Stimulated activated naive CD4-positive, alpha-beta T cell treated with Interleukin-2 at 50 U/mL for 16 hours (primary cell): ENCODE measurements around the gene RAB9B.

Experiments
- DNase-seq: peaks from one replicate; lab custom pipeline; 2025; lab: John Stamatoyannopoulos, UW

RAB9B gene

DNA sequence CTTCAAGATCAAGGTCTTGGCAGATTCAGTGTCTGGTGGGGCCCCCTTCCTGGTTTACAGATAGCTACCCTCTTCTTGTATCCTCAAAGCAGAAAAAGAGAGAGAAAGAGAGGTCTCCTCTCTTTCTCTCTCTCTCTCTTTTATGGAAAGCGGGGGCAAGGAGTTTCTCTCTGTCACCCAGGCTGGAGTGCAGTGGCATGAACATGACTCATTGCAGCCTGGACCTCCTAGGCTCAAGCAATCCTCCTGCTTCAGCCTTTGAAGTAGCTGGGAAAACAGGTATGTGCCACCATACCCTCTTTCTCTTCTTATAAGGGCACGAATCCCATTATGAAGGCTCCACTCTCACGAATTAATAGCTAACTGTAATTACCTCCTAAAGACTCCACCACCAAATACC, 20.2 kb downstream of the RAB9B start:
- no peak for DNase-seq

DNA sequence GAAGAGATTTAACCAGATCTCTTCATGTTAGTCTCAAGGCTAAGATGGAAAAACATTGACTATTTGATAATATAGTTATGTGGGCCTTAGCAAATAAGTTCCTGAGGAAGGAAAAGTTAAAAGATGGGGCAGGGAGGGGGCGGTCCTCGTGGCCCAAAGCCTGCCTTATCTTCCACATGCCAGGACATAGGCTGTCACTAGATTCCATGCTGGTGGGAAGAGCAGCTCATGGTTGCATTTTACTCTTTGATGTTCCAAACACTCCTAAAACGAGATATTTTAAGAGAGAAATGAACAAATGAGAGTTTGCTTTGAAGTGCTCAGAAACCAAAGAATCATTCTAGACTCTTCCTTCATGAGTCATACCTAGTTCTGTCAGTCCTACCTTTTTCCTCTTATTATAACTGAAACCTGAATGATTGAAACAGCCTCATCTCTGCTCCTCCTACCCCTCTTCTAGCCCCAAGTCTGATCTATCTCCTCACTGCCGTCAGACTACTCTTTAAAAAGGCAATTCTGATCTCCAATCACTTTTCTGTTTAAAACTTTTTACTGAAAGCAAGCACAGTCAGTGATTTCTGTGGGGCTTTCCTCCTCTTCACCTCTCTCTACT, 25.1 kb downstream of the RAB9B start:
- DNase-seq: no peak

DNA sequence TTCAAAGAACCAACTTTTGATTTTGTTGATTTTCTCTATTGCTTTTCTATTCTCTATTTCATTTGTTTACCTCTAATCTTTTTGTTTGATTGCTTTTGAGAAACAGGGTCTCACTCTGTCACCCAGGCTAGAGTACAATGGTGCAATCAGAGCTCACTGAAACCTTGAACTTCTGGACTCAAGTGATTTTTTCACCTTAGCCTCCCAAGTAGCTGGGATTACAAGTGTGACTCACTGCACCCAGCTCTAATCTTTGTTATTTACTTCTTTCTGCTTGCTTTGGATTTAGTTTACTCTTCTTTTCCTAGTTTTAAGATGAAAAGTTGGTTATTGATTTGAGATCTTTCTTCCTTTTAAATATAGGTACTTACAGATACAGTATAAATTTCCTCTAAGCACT, 26.2 kb downstream of the RAB9B start:
- no peak for DNase-seq

GRCh38 chrX:103800318-103800717, 31.7 kb downstream of the RAB9B start:
- DNase-seq: no peak

DNA sequence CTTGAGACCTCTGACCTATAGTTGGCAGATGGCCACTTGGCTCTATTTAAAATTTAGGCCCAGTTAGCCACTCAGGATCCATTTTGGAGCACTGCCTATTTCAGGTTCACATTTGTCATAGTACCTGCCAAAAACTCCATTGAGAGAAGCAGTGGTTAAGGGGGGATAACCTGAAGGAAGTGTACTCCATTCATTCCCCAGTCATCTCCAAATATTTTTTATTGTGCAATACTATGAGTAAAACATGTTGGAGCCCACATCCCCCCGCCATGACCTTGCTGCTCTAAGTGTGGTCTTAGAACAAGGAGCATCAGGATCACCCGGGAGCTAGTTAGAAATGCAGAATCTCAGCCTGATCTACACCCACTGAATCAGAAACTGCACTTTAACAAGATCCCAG, 34.4 kb downstream of the RAB9B start:
- no peak for DNase-seq

- DNase-seq: no peak
These were observed 37.9 kb downstream of the RAB9B start for GRCh38 chrX:103794119-103794518.

DNA sequence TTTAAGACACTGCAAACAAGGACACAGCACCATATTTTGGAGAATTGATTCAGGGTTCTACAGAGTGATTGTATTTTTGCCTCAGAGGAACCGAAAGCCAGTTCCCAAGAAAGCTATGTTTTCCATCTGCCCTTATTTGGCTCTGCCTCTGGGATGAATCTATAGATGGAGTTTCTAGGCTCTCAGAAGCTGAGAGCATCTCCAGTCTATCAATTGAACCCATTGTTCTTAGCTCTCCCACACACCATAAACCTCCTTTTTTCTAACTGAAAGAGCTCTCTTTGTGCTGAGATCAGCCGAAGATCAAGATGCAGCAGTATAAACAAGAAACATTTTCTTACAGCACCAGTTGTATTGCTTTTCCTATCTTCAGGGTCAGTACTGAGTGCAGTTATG, 38.5 kb downstream of the RAB9B start:
- no peak for DNase-seq

DNA sequence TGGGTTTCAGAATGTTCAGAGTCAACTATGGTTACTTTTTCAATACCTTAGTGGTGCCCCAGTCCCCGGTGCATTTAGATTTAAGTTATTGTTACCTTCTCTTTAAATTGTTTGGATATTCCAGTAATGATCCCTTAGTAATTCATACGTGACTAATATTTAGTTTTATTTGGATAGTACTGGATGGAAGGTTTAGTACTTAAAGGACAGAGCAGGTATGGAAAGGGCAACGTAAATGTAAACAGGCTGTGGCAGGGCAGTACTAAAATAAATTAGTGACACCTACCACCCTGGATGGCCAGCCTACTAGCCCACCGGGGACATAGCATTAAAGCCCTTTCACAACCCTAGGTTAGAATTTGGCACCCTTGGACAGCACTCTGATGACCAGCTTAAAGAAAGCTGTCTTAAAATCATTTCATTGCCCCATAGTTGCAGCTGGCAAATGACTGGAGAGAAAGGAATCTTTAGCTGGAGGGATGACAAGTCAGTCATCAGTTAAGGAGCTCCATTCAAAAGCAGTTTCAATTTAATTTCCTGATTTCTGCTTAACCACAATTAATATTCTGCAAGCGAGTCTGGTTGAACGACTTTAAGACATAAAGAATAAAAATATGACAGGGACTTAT, 39.0 kb downstream of the RAB9B start:
- no peak for DNase-seq

DNA sequence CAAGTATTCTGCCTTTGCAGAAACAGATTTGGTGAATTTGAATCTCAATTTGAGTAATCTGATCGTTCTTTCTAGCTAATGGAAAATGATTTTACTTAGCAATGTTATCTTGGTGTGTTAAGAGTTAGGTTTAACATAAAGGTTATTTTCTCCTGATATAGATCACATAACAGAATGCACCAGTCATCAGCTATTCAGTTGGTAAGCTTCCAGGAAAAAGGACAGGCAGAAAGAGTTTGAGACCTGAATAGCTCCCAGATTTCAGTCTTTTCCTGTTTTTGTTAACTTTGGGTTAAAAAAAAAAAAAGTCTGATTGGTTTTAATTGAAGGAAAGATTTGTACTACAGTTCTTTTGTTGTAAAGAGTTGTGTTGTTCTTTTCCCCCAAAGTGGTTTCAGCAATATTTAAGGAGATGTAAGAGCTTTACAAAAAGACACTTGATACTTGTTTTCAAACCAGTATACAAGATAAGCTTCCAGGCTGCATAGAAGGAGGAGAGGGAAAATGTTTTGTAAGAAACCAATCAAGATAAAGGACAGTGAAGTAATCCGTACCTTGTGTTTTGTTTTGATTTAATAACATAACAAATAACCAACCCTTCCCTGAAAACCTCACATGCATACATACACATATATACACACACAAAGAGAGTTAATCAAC, 40.1 kb downstream of the RAB9B start:
- DNase-seq: no peak

DNA sequence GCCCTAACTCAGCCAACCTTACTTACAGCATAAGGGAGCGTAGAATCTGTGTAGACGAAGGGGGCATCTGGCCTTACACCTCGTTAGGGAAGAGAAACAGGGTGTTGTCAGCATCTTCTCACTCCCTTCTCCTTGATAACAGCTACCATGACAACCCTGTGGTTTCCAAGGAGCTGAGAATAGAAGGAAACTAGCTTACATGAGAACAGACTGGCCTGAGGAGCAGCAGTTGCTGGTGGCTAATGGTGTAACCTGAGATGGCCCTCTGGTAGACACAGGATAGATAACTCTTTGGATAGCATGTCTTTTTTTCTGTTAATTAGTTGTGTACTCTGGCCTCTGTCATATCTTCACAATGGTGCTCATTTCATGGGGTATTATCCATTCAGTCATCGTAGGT, 40.8 kb downstream of the RAB9B start:
- DNase-seq: no peak

DNA sequence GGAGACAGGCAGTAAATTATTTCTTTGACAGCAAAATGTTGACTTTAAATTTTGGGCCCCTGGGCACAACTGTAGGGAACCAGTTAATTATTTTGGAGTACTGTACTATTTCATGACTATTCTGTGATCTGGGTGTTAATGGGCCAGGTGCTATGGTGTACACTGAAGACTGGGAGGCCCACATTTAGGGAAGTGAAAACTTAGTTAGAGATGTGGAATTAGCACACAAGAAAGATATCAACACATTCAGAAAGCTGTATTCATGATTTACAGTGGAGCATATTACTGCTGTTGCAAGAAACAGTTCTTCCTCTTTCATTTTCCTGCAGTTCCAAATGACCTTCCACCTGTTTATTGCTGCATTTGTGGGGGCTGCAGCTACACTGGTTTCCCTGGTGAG, 43.1 kb downstream of the RAB9B start:
- no peak for DNase-seq

GRCh38 chrX:103783971-103784370, 48.1 kb downstream of the RAB9B start:
- no peak for DNase-seq

GRCh38 chrX:103783196-103783595, 48.9 kb downstream of the RAB9B start:
- DNase-seq: no peak

DNA sequence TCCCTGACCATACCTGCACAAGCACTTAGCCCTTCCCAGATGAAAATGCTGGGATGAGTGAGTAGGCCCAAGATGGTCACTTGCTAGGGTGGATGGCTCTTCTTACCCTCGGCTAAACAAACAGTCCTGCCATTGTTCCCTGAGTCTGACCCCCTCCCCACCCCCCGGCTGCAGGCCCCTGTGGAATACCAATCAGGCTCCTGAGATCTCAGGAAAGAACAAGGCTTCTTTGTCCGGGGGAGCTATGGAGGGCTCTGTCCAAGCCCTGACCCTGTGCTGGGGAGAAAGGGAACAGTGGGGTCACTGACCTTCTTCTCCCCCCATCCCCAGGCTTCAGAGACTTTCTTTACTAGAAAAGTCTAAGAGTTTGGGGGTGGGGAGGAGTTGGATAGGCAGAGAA, 49.4 kb downstream of the RAB9B start:
- DNase-seq: no peak

- no peak for DNase-seq
These were observed 50.4 kb downstream of the RAB9B start for GRCh38 chrX:103781706-103782105.

- no peak for DNase-seq
These were observed 51.0 kb downstream of the RAB9B start for GRCh38 chrX:103781062-103781402.

GRCh38 chrX:103780336-103781061, 51.6 kb downstream of the RAB9B start:
- no peak for DNase-seq

GRCh38 chrX:103779141-103779789, 52.8 kb downstream of the RAB9B start:
- DNase-seq: no peak

DNA sequence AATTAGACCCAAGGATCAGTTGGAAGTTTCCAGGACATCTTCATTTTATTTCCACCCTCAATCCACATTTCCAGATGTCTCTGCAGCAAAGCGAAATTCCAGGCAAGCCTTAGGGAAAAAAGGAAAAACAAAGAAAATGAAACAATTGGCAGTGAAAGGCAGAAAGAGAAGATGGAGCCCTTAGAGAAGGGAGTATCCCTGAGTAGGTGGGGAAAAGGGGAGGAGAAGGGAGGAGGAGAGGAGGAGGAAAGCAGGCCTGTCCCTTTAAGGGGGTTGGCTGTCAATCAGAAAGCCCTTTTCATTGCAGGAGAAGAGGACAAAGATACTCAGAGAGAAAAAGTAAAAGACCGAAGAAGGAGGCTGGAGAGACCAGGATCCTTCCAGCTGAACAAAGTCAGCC, 55.5 kb downstream of the RAB9B start, which contains the start of gene PLP1:
Gene PLP1, plus strand, starts transcription at position 295 of the 400 bp plus-strand sequence. CDS start 156 bp downstream, outside the sequence.
- DNase-seq: no peak

GRCh38 chrX:103774070-103774642, 57.9 kb downstream of the RAB9B start:
- no peak for DNase-seq

- no peak for DNase-seq
These were observed 58.6 kb downstream of the RAB9B start for GRCh38 chrX:103773445-103773844.
